ACHN (cell line): ENCODE results near the gene COL4A4.
A peak's percentile ranks its signal among the peaks of the same experiment; 100 is the strongest.

Experiments
- DNase-seq: peaks from one replicate; pipeline ENCODE4 v3.0.0-alpha.2; 2015
- in situ Hi-C: cut with HindIII; loops from 2 replicates; pipeline ENCODE4 v1.10.0; 2017; ENCODE audit warnings: low sequenced_read_pairs, low pct_ligation_motif_present, low pct_unique_long_range_greater_than_20kb

COL4A4 gene

GRCh38 chr2:227163998-227164762 is at the start of gene COL4A4, which contains the start of gene COL4A3:
TSS of gene COL4A4 (minus strand) at chr2:227164205. CDS start at chr2:227147483, 16,722 bp downstream.
TSS of gene COL4A3 (plus strand) at chr2:227164624. CDS start at chr2:227164727, 103 bp downstream.
- in situ Hi-C loops: no loop called here
- DNase-seq: peak; percentile 67

GRCh38 chr2:227207573-227207972 is 43.6 kb upstream of the COL4A4 start:
- in situ Hi-C loops: no loop called here

GRCh38 chr2:227206406-227206805 is 42.4 kb upstream of the COL4A4 start:
- in situ Hi-C loops: no loop called here
- no peak for DNase-seq

More at GRCh38 chr2:227207573-227207972, 43.6 kb upstream of the COL4A4 start:
- DNase-seq: no peak

- no peak for DNase-seq
- in situ Hi-C loops: no loop called here
Measured at GRCh38 chr2:227205701-227206100, 41.7 kb upstream of the COL4A4 start.

- in situ Hi-C loops: no loop called here
- no peak for DNase-seq
Measured at GRCh38 chr2:227204452-227204851, 40.4 kb upstream of the COL4A4 start.

GRCh38 chr2:227201771-227202170 is 37.8 kb upstream of the COL4A4 start:
- DNase-seq: no peak
- in situ Hi-C loops: no loop called here

- in situ Hi-C loops: no loop called here
Measured at GRCh38 chr2:227198866-227199265, 34.9 kb upstream of the COL4A4 start.

GRCh38 chr2:227194219-227194618 is 30.2 kb upstream of the COL4A4 start:
- DNase-seq: no peak
- in situ Hi-C loops: no loop called here

More at GRCh38 chr2:227198866-227199265, 34.9 kb upstream of the COL4A4 start:
- no peak for DNase-seq

- no peak for DNase-seq
- in situ Hi-C loops: no loop called here
Measured at GRCh38 chr2:227192491-227192890, 28.5 kb upstream of the COL4A4 start.

GRCh38 chr2:227191367-227191766 is 27.4 kb upstream of the COL4A4 start:
- in situ Hi-C loops: no loop called here
- no peak for DNase-seq

- in situ Hi-C loops: no loop called here
- DNase-seq: peak; percentile 19
Measured at GRCh38 chr2:227188292-227188691, 24.3 kb upstream of the COL4A4 start.

- in situ Hi-C loops: no loop called here
- no peak for DNase-seq
Measured at GRCh38 chr2:227186751-227187150, 22.7 kb upstream of the COL4A4 start.

- no peak for DNase-seq
- in situ Hi-C loops: no loop called here
Measured at GRCh38 chr2:227185615-227186232, 21.7 kb upstream of the COL4A4 start.

- in situ Hi-C loops: no loop called here
- peak; percentile 82 for DNase-seq
Measured at GRCh38 chr2:227183657-227184367, 19.8 kb upstream of the COL4A4 start.

- no peak for DNase-seq
- in situ Hi-C loops: no loop called here
Measured at GRCh38 chr2:227182765-227183164, 18.8 kb upstream of the COL4A4 start.

- DNase-seq: no peak
- in situ Hi-C loops: no loop called here
Measured at GRCh38 chr2:227180770-227181169, 16.8 kb upstream of the COL4A4 start.

- in situ Hi-C loops: no loop called here
Measured at GRCh38 chr2:227179988-227180685, 16.1 kb upstream of the COL4A4 start.

GRCh38 chr2:227177592-227178336 is 13.8 kb upstream of the COL4A4 start:
- in situ Hi-C loops: no loop called here

More at GRCh38 chr2:227179988-227180685, 16.1 kb upstream of the COL4A4 start:
- DNase-seq: peak; percentile 24

More at GRCh38 chr2:227177592-227178336, 13.8 kb upstream of the COL4A4 start:
- DNase-seq: no peak
